SU-DHL-6 (cell line): ENCODE measurements around the gene POLH.
"Not testable (repeated sequence)": the region's sequence is repeated elsewhere in the genome, so short reads cannot be mapped to it uniquely, and the experiment has no call there.

Experiments
- H2AFZ ChIP-seq: fragments of 200-600 bp; sonication (generic); 2 replicates; pipeline ENCODE4 v1.6.1; 2014; ENCODE audit warnings: low read depth, mild to moderate bottlenecking, moderate library complexity, mixed read lengths, antibody characterized with exemption, low read length; ENCODE audit not compliant: severe bottlenecking
- H3F3A ChIP-seq: fragments of 200-600 bp; shearing (Covaris generic); 2 replicates; pipeline ENCODE4 v1.6.0; 2016; ENCODE audit warnings: antibody characterized with exemption, mild to moderate bottlenecking; ENCODE audit not compliant: insufficient read depth
- H3K27ac ChIP-seq: fragments of 200-600 bp; sonication (generic); 2 replicates; pipeline ENCODE4 v1.5.1; 2016; ENCODE audit warnings: low read depth, mild to moderate bottlenecking, low read length, moderate library complexity, mixed read lengths
- H3K27me3 ChIP-seq: fragments of 200-600 bp; sonication (generic), shearing (Covaris generic); 2 replicates; pipeline ENCODE4 v1.6.0; 2014; ENCODE audit warnings: mild to moderate bottlenecking, low read length
- H3K36me3 ChIP-seq: fragments of 200-600 bp; sonication (generic); 2 replicates; pipeline ENCODE4 v1.6.1; 2014; ENCODE audit warnings: mild to moderate bottlenecking, low read length, mixed read lengths
- H3K4me2 ChIP-seq: fragments of 300-600, 200-600 bp; shearing (Covaris generic), sonication (generic); 2 replicates; pipeline ENCODE4 v1.6.0; 2014; ENCODE audit warnings: low read length, low read depth, mild to moderate bottlenecking; ENCODE audit not compliant: poor library complexity, severe bottlenecking
- H3K4me3 ChIP-seq: fragments of 200-600 bp; sonication (generic); 2 replicates; pipeline ENCODE4 v1.5.1; 2014; ENCODE audit warnings: antibody characterized with exemption, low read length, mild to moderate bottlenecking, mixed read lengths; ENCODE audit not compliant: insufficient read depth, poor library complexity, severe bottlenecking
- H3K79me2 ChIP-seq: fragments of 200-600 bp; sonication (generic); 2 replicates; pipeline ENCODE4 v1.6.1; 2014; ENCODE audit warnings: mild to moderate bottlenecking, low read length, moderate library complexity; ENCODE audit not compliant: insufficient read depth
- H3K9ac ChIP-seq: fragments of 200-600 bp; sonication (generic); 2 replicates; pipeline ENCODE4 v1.7.0; 2014; ENCODE audit warnings: mild to moderate bottlenecking, low read length
- H3K9me2 ChIP-seq: fragments of 200-600 bp; sonication (generic); replicated peaks from 2 replicates; pipeline ENCODE4 v1.6.1; 2014; ENCODE audit warnings: low read length; ENCODE audit not compliant: insufficient read depth
- H3K9me3 ChIP-seq: fragments of 200-600 bp; sonication (generic); 2 replicates; pipeline ENCODE4 v1.6.1; 2014; ENCODE audit warnings: low read length, mixed read lengths; ENCODE audit not compliant: insufficient read depth
- H4K20me1 ChIP-seq: fragments of 200-600 bp; sonication (generic); 2 replicates; pipeline ENCODE4 v1.6.1; 2014; ENCODE audit warnings: low read depth, mild to moderate bottlenecking, antibody characterized with exemption, low read length, moderate library complexity, mixed read lengths
- EZH2phosphoT487 ChIP-seq: fragments of 200-600 bp; sonication (generic), shearing (Covaris generic); conservative IDR thresholded peaks from 2 replicates; pipeline ENCODE4 v1.6.1; 2018; ENCODE audit warnings: mild to moderate bottlenecking, antibody characterized with exemption, low read length, moderate library complexity, mixed read lengths
- TF ChIP-seq, protein P1 (sequence below): fragments of 200-600 bp; sonication (generic); IDR thresholded peaks from one replicate; pipeline ENCODE4 v1.5.1; 2017; ENCODE audit warnings: antibody characterized with exemption, mild to moderate bottlenecking, low read length, moderate library complexity; ENCODE audit not compliant: insufficient read depth, poor library complexity, severe bottlenecking

Gene POLH

DNA sequence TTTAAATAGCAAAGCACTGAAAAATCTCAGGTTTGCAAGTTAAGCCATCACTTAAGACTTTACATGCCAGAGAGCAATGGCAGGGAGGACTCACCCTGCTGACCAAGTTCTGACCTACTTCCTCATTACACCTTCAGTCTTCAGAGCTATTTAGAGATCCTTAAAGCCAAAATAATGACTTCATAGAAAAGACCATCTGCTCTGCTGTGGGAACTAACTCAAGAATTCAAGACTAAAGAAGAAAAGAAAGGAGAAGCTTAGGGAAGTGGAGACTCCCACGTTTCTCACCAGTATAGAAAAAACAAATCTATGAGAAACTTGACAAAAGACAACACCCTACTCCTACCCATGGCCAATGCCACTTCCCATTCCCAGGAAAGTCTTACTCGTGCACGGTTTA, 28.8 kb upstream of the POLH start:
- H3K4me3 ChIP-seq = no peak overlapping the region
- no peaks in the 10 kb centered on the region for H3K9me2 ChIP-seq
- H3K4me2 ChIP-seq = no peak overlapping the region
- no peaks in the 10 kb centered on the region for H3K9me3 ChIP-seq
- no peak for TF ChIP-seq EZH2phosphoT487
- TF ChIP-seq, protein P1, sequence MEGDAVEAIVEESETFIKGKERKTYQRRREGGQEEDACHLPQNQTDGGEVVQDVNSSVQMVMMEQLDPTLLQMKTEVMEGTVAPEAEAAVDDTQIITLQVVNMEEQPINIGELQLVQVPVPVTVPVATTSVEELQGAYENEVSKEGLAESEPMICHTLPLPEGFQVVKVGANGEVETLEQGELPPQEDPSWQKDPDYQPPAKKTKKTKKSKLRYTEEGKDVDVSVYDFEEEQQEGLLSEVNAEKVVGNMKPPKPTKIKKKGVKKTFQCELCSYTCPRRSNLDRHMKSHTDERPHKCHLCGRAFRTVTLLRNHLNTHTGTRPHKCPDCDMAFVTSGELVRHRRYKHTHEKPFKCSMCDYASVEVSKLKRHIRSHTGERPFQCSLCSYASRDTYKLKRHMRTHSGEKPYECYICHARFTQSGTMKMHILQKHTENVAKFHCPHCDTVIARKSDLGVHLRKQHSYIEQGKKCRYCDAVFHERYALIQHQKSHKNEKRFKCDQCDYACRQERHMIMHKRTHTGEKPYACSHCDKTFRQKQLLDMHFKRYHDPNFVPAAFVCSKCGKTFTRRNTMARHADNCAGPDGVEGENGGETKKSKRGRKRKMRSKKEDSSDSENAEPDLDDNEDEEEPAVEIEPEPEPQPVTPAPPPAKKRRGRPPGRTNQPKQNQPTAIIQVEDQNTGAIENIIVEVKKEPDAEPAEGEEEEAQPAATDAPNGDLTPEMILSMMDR = no peak
- no peaks in the 10 kb centered on the region for H3K79me2 ChIP-seq
- no peak overlapping the region for H3K27ac ChIP-seq
- H3F3A ChIP-seq = 0 out of 2 replicates have a peak, but pooled peaks cover 3% of the 10 kb centered on the region
- no peaks in the 10 kb centered on the region for H3K27me3 ChIP-seq
- H3K9ac ChIP-seq = no peak overlapping the region
- H3K36me3 ChIP-seq = peaks cover 68% of the 10 kb centered on the region
- H2AFZ ChIP-seq = no peak overlapping the region
- H4K20me1 ChIP-seq = no peaks in the 10 kb centered on the region

DNA sequence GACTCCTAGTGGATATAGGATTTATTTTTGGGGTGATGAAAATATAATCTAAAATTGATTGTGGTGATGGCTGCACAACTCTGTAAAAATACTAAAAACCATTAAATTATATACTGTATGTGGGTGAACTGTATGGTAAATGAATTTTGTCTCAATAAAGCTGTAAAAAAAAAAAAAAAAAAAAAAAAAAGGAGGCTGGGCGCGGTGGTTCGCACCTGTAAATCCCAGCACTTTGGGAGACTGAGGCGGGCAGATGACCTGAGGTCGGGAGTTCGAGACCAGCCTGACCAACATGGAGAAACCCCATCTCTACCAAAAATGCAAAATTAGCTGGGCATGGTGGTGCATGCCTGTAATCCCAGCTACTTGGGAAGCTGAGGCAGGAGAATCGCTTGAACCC, 18.4 kb upstream of the POLH start:
- not testable (repeated sequence) for H3K79me2 ChIP-seq, H3K27me3 ChIP-seq, H3K9me3 ChIP-seq, H3K9ac ChIP-seq, H3K9me2 ChIP-seq, H3K4me2 ChIP-seq, H3F3A ChIP-seq, H3K4me3 ChIP-seq, H3K27ac ChIP-seq, H2AFZ ChIP-seq, H4K20me1 ChIP-seq
- H3K36me3 ChIP-seq = peaks cover 70% of the 10 kb centered on the region

DNA sequence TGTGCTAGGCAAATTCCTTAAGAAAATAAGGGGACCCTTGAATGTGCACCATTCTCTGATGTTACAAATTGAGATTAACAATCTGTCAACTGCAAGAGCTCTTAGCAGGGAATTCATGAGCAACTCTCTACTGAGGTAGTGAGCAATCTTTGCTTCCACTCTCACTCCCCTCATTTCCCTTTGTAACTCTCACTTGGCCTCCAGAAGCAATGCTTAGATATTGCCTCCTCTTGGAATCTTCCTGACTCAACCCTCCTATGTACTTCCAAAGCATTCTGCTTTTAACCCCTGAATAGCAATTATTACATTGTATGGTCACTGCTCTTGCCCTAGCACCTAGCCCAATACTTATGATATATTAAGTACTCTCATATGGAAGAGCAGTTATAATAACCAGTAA, 16.7 kb upstream of the POLH start:
- no peaks in the 10 kb centered on the region for H3K9me2 ChIP-seq
- no peak overlapping the region for H3K4me2 ChIP-seq
- H3K27me3 ChIP-seq = no peaks in the 10 kb centered on the region
- no peak overlapping the region for H3K9ac ChIP-seq
- peaks cover 4% of the 10 kb centered on the region; the same call in 1 of the 2 replicates for H3F3A ChIP-seq
- H3K4me3 ChIP-seq = no peak overlapping the region
- H3K79me2 ChIP-seq = no peaks in the 10 kb centered on the region
- TF ChIP-seq EZH2phosphoT487 = no peak
- TF ChIP-seq, protein P1 = no peak
- H4K20me1 ChIP-seq = no peaks in the 10 kb centered on the region
- peaks cover 76% of the 10 kb centered on the region for H3K36me3 ChIP-seq
- H2AFZ ChIP-seq = no peak overlapping the region
- no peak overlapping the region for H3K27ac ChIP-seq
- H3K9me3 ChIP-seq = no peaks in the 10 kb centered on the region

DNA sequence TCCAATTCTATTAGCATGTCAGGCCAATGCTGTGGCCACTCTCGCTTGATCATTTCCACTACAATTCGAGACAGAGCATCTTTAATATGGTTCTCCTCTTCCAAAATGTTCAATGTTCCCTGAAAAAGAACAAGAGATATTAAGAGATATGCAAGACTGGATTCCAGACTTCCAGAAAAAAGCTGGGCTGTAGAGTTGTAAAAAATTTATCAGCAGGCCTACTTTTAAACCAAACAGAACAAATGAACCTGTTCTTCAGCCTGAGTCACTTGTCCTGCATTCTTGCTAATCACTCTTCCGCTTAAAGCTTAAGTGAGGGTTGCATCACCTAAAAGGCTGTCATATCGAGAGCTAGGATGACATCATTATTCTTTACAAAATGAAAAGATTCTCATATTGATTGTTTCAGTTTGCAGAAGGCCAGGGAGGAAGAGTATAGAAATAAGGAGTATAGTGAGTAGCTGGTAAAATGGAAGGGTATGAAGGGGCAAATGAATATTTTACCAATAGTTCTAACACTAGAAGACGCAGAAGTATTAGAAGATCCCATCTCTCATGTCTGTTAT, 5.0 kb upstream of the POLH start:
- no peak overlapping the region for H3K9ac ChIP-seq

More for the DNA sequence above, 5.0 kb upstream of the POLH start:
- no peaks in the 10 kb centered on the region for H4K20me1 ChIP-seq
- H3K9me2 ChIP-seq = no peaks in the 10 kb centered on the region
- no peak for TF ChIP-seq EZH2phosphoT487
- TF ChIP-seq, protein P1 = no peak
- no peak overlapping the region for H2AFZ ChIP-seq
- H3K9me3 ChIP-seq = no peaks in the 10 kb centered on the region
- H3F3A ChIP-seq = peaks cover 18% of the 10 kb centered on the region; the same call in 1 of the 2 replicates
- no peak overlapping the region for H3K27ac ChIP-seq
- H3K4me2 ChIP-seq = no peak overlapping the region
- peaks cover 48% of the 10 kb centered on the region for H3K36me3 ChIP-seq
- H3K4me3 ChIP-seq = no peak overlapping the region
- H3K79me2 ChIP-seq = peaks cover 37% of the 10 kb centered on the region
- H3K27me3 ChIP-seq = no peaks in the 10 kb centered on the region
